Ascending aorta (tissue), 2 donors: ENCODE measurements around the gene ACY1. TPM values are rescaled to one million over a fixed set of nuclear protein-coding genes. Genes with fewer than 3 reads are reported as not detected.
A peak's percentile ranks its signal among the peaks of the same experiment; 100 is the strongest.

Experiments
- DNase-seq, 2 donors: peaks; one replicate each; pipeline ENCODE4 v3.0.0-alpha.2; 2019; ENCODE audit warnings: low spot score in 2 of 2
- H3K27ac ChIP-seq, 2 donors: fragments of 200-600 bp; sonication (generic); one replicate each; pipeline ENCODE4 v1.5.1; 2016 to 2017; ENCODE audit warnings: mild to moderate bottlenecking in 1 of 2
- H3K27me3 ChIP-seq: fragments of 200-600 bp; sonication (generic); one replicate; pipeline ENCODE4 v1.5.1; 2017
- H3K36me3 ChIP-seq, 2 donors: fragments of 200-600 bp; sonication (generic); one replicate each; pipeline ENCODE4 v1.5.1; 2016
- H3K4me1 ChIP-seq, 2 donors: fragments of 200-600 bp; sonication (generic); one replicate each; pipeline ENCODE4 v1.5.1; 2016 to 2017; ENCODE audit warnings: mild to moderate bottlenecking in 1 of 2
- H3K4me3 ChIP-seq, 2 donors: fragments of 200-600 bp; sonication (generic); one replicate each; pipeline ENCODE4 v1.5.1; 2016 to 2017; ENCODE audit warnings: mild to moderate bottlenecking in 1 of 2
- H3K9me3 ChIP-seq, 2 donors: fragments of 200-600 bp; sonication (generic); one replicate each; pipeline ENCODE4 v1.5.1; 2016
- CTCF ChIP-seq, 3 experiments: fragments of 200-600 bp in 2 of 3; fragments of 450-650 bp in 1 of 3; sonication (generic) in 2 of 3; IDR thresholded peaks; one replicate each; pipeline ENCODE4 v1.5.1; 2016 to 2019; ENCODE audit warnings: antibody characterized with exemption in 3 of 3, mild to moderate bottlenecking in 1 of 3, moderate library complexity in 1 of 3
- intact Hi-C: fragments of 100-400 bp; cut with DNase I; formaldehyde crosslinking; loops from one replicate; pipeline ENCODE4 v1.15.1; 2023
- total RNA-seq: library from RNA; depleted of rRNA; stranded (reverse); fragments of >200 nt; gene quantifications from one replicate; pipeline ENCODE4 v1.1.0, GENCODE V29; 2016

ACY1 gene
- total RNA-seq, 1 donor from 2014 or later, result 94.0 TPM

- no peaks in the 10 kb centered on the region for H3K36me3 ChIP-seq
- peaks cover 8 to 35% of the 10 kb centered on the region in 2 donors for H3K4me1 ChIP-seq
- H3K9me3 ChIP-seq, result no peaks in the 10 kb centered on the region
- no peaks in the 10 kb centered on the region for H3K27me3 ChIP-seq
- peak in 1 of 2 donors; percentile 89 for DNase-seq
- peak within 1 kb of the TSS; percentile 95 to 96 for H3K27ac ChIP-seq
- intact Hi-C loops, result loop anchor here (1.0 to 10.0 kb wide), 3 partner anchors 11 to 1353 kb away; partner anchors contain the start of genes CISH, MAPKAPK3 and PARP3
- TF ChIP-seq CTCF (IDR thresholded peaks at IDR 0.05), result no peak
- peak within 1 kb of the TSS; percentile 87 to 90 for H3K4me3 ChIP-seq
These were observed 15.8 kb upstream of the ACY1 start, which contains the start of gene PCBP4 for GRCh38 chr3:51967384-51968169. Gene PCBP4 (minus strand): TSS chr3:51967454. CDS start chr3:51961240, 6,214 bp downstream.

- Histone ChIP-seq H3K27ac (peak overlapping the region; percentile 95 to 96), H3K27me3 (no peaks in the 10 kb centered on the region), H3K4me3 (peak overlapping the region; percentile 87 to 90), H3K4me1 (peaks cover 8 to 39% of the 10 kb centered on the region in 2 donors), H3K9me3 (no peaks in the 10 kb centered on the region), H3K36me3 (no peaks in the 10 kb centered on the region)
- TF ChIP-seq CTCF (IDR thresholded peaks at IDR 0.05), result no peak
- DNase-seq, result no peak
- intact Hi-C loops, result loop anchor here (10.0 kb wide), 1 partner anchor 1353 kb away; the partner anchor contains the start of genes CISH and MAPKAPK3
These were observed 15.1 kb upstream of the ACY1 start for GRCh38 chr3:51968170-51968775.

- no peak for TF ChIP-seq CTCF (IDR thresholded peaks at IDR 0.05)
- peak overlapping the region in 1 of 2 donors; percentile 96 for H3K27ac ChIP-seq
- DNase-seq, result no peak
- H3K27me3 ChIP-seq, result no peaks in the 10 kb centered on the region
- H3K4me1 ChIP-seq, result peaks cover 9 to 40% of the 10 kb centered on the region in 2 donors
- intact Hi-C loops, result loop anchor here (10.0 kb wide), 1 partner anchor 1354 kb away; the partner anchor contains the start of genes CISH and MAPKAPK3
- H3K36me3 ChIP-seq, result no peaks in the 10 kb centered on the region
- H3K4me3 ChIP-seq, result no peak overlapping the region
- no peaks in the 10 kb centered on the region for H3K9me3 ChIP-seq
These were observed 14.3 kb upstream of the ACY1 start for GRCh38 chr3:51968883-51969678.

- no peak for DNase-seq
- H3K9me3 ChIP-seq, result no peaks in the 10 kb centered on the region
- H3K36me3 ChIP-seq, result no peaks in the 10 kb centered on the region
- H3K27ac ChIP-seq, result no peak overlapping the region
- no peak overlapping the region for H3K4me3 ChIP-seq
- intact Hi-C loops, result loop anchor here (10.0 kb wide), 2 partner anchors 315 to 1355 kb away; partner anchors contain the start of genes CISH, GLYCTK and MAPKAPK3
- H3K27me3 ChIP-seq, result no peaks in the 10 kb centered on the region
- TF ChIP-seq CTCF (IDR thresholded peaks at IDR 0.05), result no peak
- peaks cover 12 to 39% of the 10 kb centered on the region in 2 donors for H3K4me1 ChIP-seq
These were observed 13.5 kb upstream of the ACY1 start for GRCh38 chr3:51969841-51970240.

GRCh38 chr3:51970606-51971300 lies 12.6 kb upstream of the ACY1 start:
- no peak for TF ChIP-seq CTCF (IDR thresholded peaks at IDR 0.05)
- no peaks in the 10 kb centered on the region for H3K27me3 ChIP-seq
- DNase-seq, result no peak
- intact Hi-C loops, result loop anchor here (10.0 kb wide), 1 partner anchor 314 kb away; the partner anchor contains the start of gene GLYCTK
- no peak overlapping the region for H3K4me3 ChIP-seq
- H3K9me3 ChIP-seq, result no peaks in the 10 kb centered on the region
- H3K27ac ChIP-seq, result no peak overlapping the region
- H3K4me1 ChIP-seq, result peaks cover 6 to 30% of the 10 kb centered on the region in 2 donors
- H3K36me3 ChIP-seq, result no peaks in the 10 kb centered on the region
